Fibroblast of lung (primary cell): ENCODE data around the gene TCP11L2.

Experiments
- CTCF ChIP-seq, 2 donors: IDR thresholded peaks in 1 of 2; conservative IDR thresholded peaks in 1 of 2; 1 replicate in 1 of 2; 2 replicates in 1 of 2; pipeline ENCODE4 v1.5.1; 2011 to 2012; ENCODE audit warnings: low read length in 2 of 2, control low read depth in 1 of 2, inconsistent platforms in 1 of 2, low read depth in 1 of 2, mild to moderate bottlenecking in 1 of 2
- EZH2 ChIP-seq: IDR thresholded peaks from 2 replicates; pipeline ENCODE4 v1.5.1; 2012; ENCODE audit warnings: low read length, control low read depth, mild to moderate bottlenecking; ENCODE audit errors: missing control alignments

GRCh38 chr12:106329231-106329982 lies 26.9 kb downstream of the TCP11L2 start:
- TF ChIP-seq CTCF (conservative IDR thresholded peaks at IDR 0.05 in 1 of 2, IDR thresholded peaks at IDR 0.05 in 1 of 2; ENCODE audit: low read depth in 1 of 2, low read length in 2 of 2) = no peak
- no peak for TF ChIP-seq EZH2
